GM12878 (cell line): Measurements from ENCODE around the gene CDC25C. TPM values are rescaled to one million over a fixed set of nuclear protein-coding genes. Genes with fewer than 3 reads are reported as not detected.
A peak's percentile ranks its signal among the peaks of the same experiment; 100 is the strongest.

ENCODE experiments used
- ATAC-seq: fragments of 200-7000 bp; cut with Tn5 transposase; 3 replicates; pipeline ENCODE4 v1.9.1; 2020; ENCODE audit warnings: mild to moderate bottlenecking, moderate library complexity
- BruUV-seq: library from RNA; stranded (reverse); fragments of 400-500 nt; replicated peaks from 2 replicates; lab custom pipeline; 2021; lab: Mats Ljungman, UMichigan
- CTCF ChIA-PET: fragments of 300-600 bp; sonication (Branson Sonifier 250); formaldehyde crosslinking; extraction: SDS; loops from one replicate; lab custom pipeline; 2021; ENCODE audit warnings: inconsistent platforms; lab: Yijun Ruan, JAX
- POLR2A ChIA-PET: fragments of 350-600 bp; formaldehyde crosslinking; extraction: SDS; loops from one replicate; lab custom pipeline; 2021; ENCODE audit warnings: inconsistent platforms; lab: Charles Lee
- RAD21 ChIA-PET: fragments of 300-600 bp; sonication (Branson Sonifier 250); formaldehyde crosslinking; loops from one replicate; lab custom pipeline; 2023; ENCODE audit warnings: antibody characterized with exemption; ENCODE audit not compliant: unreplicated experiment; lab: Charles Lee
- SMC1A ChIA-PET: fragments of 300-600 bp; sonication (Branson Sonifier 250); formaldehyde crosslinking; loops from one replicate; lab custom pipeline; 2023; ENCODE audit not compliant: unreplicated experiment, uncharacterized antibody; lab: Charles Lee
- DNase-seq: peaks from one replicate; pipeline ENCODE4 v3.0.0-alpha.2; 2011; ENCODE audit warnings: low read depth, low spot score
- FAIRE-seq: peaks from 3 replicates; lab custom pipeline; 2011; peaks lifted over from hg19 to GRCh38; lab: Jason Lieb, UNC
- H2AFZ ChIP-seq: 2 replicates; pipeline ENCODE4 v1.6.0; 2011; ENCODE audit warnings: low read depth, low read length, control low read depth; ENCODE audit not compliant: control insufficient read depth
- H3K27ac ChIP-seq: 2 replicates; pipeline ENCODE4 v1.5.1; 2011; ENCODE audit warnings: control low read depth; ENCODE audit not compliant: control insufficient read depth, insufficient read depth
- H3K27me3 ChIP-seq, 2 experiments: replicated peaks in 1 of 2; 2 replicates each; pipeline versions ENCODE4 v1.6.0 to v1.6.1; 2011; ENCODE audit warnings: low read length in 1 of 2; ENCODE audit not compliant: control insufficient read depth in 2 of 2, insufficient read depth in 2 of 2
- H3K36me3 ChIP-seq, 2 experiments: 2 replicates each; pipeline ENCODE4 v1.5.1; 2011; ENCODE audit warnings: low read length in 1 of 2; ENCODE audit not compliant: control insufficient read depth in 2 of 2, insufficient read depth in 2 of 2
- H3K4me1 ChIP-seq: 2 replicates; pipeline ENCODE4 v1.6.1; 2011; ENCODE audit warnings: mild to moderate bottlenecking, low read length, moderate library complexity, mixed read lengths; ENCODE audit not compliant: control insufficient read depth, insufficient read depth
- H3K4me2 ChIP-seq: 2 replicates; pipeline ENCODE4 v1.6.0; 2011; ENCODE audit warnings: control low read depth; ENCODE audit not compliant: control insufficient read depth, insufficient read depth
- H3K4me3 ChIP-seq: fragments of 200-600 bp; sonication (generic); 2 replicates; pipeline ENCODE4 v1.5.1; 2016
- H3K79me2 ChIP-seq: 2 replicates; pipeline ENCODE4 v1.6.0; 2011; ENCODE audit warnings: low read length; ENCODE audit not compliant: control insufficient read depth, insufficient read depth
- H3K9ac ChIP-seq: 2 replicates; pipeline ENCODE4 v1.8.0; 2011; ENCODE audit warnings: low read length, control low read depth, mixed read lengths; ENCODE audit not compliant: control insufficient read depth, insufficient read depth
- H3K9me3 ChIP-seq: replicated peaks from 3 replicates; pipeline ENCODE4 v1.5.1; 2011; ENCODE audit warnings: mild to moderate bottlenecking, low read length; ENCODE audit not compliant: control insufficient read depth, insufficient read depth
- H4K20me1 ChIP-seq: 2 replicates; pipeline ENCODE4 v1.6.0; 2011; ENCODE audit not compliant: control insufficient read depth, insufficient read depth
- BRCA1 ChIP-seq: IDR thresholded peaks from 2 replicates; pipeline ENCODE4 v1.6.1; 2011; ENCODE audit warnings: low read depth, low read length, improper control_type of control experiment
- CEBPB ChIP-seq, 2 experiments: fragments of 150-350 bp in 1 of 2; IDR thresholded peaks; 2 replicates each; pipeline ENCODE4 v1.6.1; 2012 to 2014; ENCODE audit warnings: low read depth in 2 of 2, low read length in 2 of 2, borderline replicate concordance in 1 of 2, inconsistent platforms in 1 of 2
- EP300 ChIP-seq, 2 experiments: fragments of 150-350 bp in 1 of 2; IDR thresholded peaks; 2 replicates each; pipeline ENCODE4 v1.6.1; 2011 to 2012; ENCODE audit warnings: low read depth in 2 of 2, low read length in 2 of 2, borderline replicate concordance in 1 of 2, improper control_type of control experiment in 1 of 2, inconsistent platforms in 1 of 2; ENCODE audit not compliant: control insufficient read depth in 1 of 2
- SREBF2 ChIP-seq: IDR thresholded peaks from 2 replicates; pipeline ENCODE4 v1.6.1; 2012; ENCODE audit warnings: mild to moderate bottlenecking, low read length
- WGBS: methylation state at CpG from one replicate; pipeline ENCODE4 v1.1.6; 2016; ENCODE audit warnings: low lambda C conversion rate; ENCODE audit not compliant: insufficient replicate concordance, insufficient coverage; ENCODE audit errors: missing lambda C conversion rate; 5-methylcytosine and 5-hydroxymethylcytosine counted together
- in situ Hi-C: fragments of 300-500 bp; cut with MboI; formaldehyde crosslinking; loops from 9 replicates; pipeline ENCODE4 v1.14.3; 2018; ENCODE audit warnings: mixed read lengths
- intact Hi-C: fragments of 100-400 bp; cut with micrococcal nuclease; formaldehyde crosslinking; loops from one replicate; pipeline ENCODE4 v1.14.2; 2022; ENCODE audit not compliant: unreplicated experiment
- polyA plus RNA-seq, 11 experiments: library from polyadenylated mRNA; depleted of rRNA in 4 of 11; unstranded in 6 of 11; stranded (reverse) in 5 of 11; fragments of >200 nt; fragmentation: Nextera tagmentation in 4 of 11; fragmentation: Illumina TruSeq in 1 of 11; extraction: Ambion mirVana in 4 of 11; extraction: Trizol in 1 of 11; gene quantifications; 1 replicate in 1 of 11; 2 replicates in 10 of 11; pipeline versions ENCODE4 v1.2.1 to v1.2.3, GENCODE V29; 2011 to 2016; ENCODE audit warnings: inconsistent platforms in 2 of 11, missing spikeins in 2 of 11, low read depth in 1 of 11
- total RNA-seq, 4 experiments: library from RNA; depleted of rRNA in 3 of 4; stranded (reverse); fragments of >200 nt in 3 of 4; fragmentation: Illumina TruSeq in 1 of 4; extraction: Trizol in 1 of 4; gene quantifications; 2 replicates each; pipeline versions ENCODE4 v1.2.1 to v1.2.3, GENCODE V29; 2013 to 2021
- TF ChIP-seq, protein P1 (sequence below), 3 experiments: IDR thresholded peaks in 2 of 3; conservative IDR thresholded peaks in 1 of 3; 2 replicates each; pipeline ENCODE4 v1.5.1; 2011; ENCODE audit warnings: low read depth in 3 of 3, low read length in 3 of 3, mild to moderate bottlenecking in 3 of 3, control low read depth in 2 of 3, moderate library complexity in 2 of 3, inconsistent platforms in 1 of 3, mixed read lengths in 1 of 3; ENCODE audit not compliant: control insufficient read depth in 2 of 3, insufficient read depth in 1 of 3; ENCODE audit errors: extremely low read depth in 1 of 3

CDC25C gene
- total and polyA plus RNA-seq, 10 of the 15 experiments (the other 5 are each of a cell fraction or from before 2014, with no cell fraction given) = 9.2 to 30.7 (median 14.9) TPM

DNA sequence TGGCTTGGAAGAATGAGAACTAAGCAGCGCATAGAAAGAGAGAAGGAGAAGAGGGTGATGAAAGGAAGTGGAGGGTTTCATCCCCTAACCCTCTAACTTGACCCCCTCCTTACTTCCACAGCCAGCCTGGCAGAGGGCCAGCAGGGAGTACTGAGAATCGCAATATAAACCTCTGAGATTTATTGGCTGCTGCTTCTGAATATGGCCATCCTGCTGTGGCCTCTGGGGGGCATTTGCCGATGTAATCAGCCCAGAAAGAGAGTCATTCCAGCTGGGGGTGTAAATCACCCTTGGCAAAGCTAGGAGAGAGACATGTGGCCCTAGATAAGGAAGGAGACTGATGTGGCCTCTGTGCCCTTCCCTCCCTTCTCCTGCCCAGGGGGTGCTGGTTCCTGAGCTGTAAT is 56.2 kb downstream of the CDC25C start:
- TF ChIP-seq EP300 (IDR thresholded peaks at IDR 0.05; ENCODE audit: borderline replicate concordance in 1 of 2, control insufficient read depth in 1 of 2, low read depth in 2 of 2, low read length in 2 of 2) = no peak
- no peak for TF ChIP-seq BRCA1
- TF ChIP-seq, protein P1, sequence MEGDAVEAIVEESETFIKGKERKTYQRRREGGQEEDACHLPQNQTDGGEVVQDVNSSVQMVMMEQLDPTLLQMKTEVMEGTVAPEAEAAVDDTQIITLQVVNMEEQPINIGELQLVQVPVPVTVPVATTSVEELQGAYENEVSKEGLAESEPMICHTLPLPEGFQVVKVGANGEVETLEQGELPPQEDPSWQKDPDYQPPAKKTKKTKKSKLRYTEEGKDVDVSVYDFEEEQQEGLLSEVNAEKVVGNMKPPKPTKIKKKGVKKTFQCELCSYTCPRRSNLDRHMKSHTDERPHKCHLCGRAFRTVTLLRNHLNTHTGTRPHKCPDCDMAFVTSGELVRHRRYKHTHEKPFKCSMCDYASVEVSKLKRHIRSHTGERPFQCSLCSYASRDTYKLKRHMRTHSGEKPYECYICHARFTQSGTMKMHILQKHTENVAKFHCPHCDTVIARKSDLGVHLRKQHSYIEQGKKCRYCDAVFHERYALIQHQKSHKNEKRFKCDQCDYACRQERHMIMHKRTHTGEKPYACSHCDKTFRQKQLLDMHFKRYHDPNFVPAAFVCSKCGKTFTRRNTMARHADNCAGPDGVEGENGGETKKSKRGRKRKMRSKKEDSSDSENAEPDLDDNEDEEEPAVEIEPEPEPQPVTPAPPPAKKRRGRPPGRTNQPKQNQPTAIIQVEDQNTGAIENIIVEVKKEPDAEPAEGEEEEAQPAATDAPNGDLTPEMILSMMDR (IDR thresholded peaks at IDR 0.05 in 2 of 3, conservative IDR thresholded peaks at IDR 0.05 in 1 of 3; ENCODE audit: control insufficient read depth in 2 of 3, extremely low read depth in 1 of 3, insufficient read depth in 1 of 3, low read depth in 3 of 3, low read length in 3 of 3) = no peak
- TF ChIP-seq SREBF2 = no peak
- TF ChIP-seq CEBPB (IDR thresholded peaks at IDR 0.05; ENCODE audit: borderline replicate concordance in 1 of 2, low read depth in 2 of 2, low read length in 2 of 2) = no peak
- Histone ChIP-seq H3K36me3 (no peaks in the 10 kb centered on the region), H4K20me1 (no peaks in the 10 kb centered on the region), H3K4me1 (no peaks in the 10 kb centered on the region; the same call in 1 of the 2 replicates), H2AFZ (no peak overlapping the region), H3K4me2 (no peak overlapping the region), H3K9ac (no peak overlapping the region), H3K9me3 (no peaks in the 10 kb centered on the region), H3K27me3 (peaks cover 0 to 2% of the 10 kb centered on the region in 2 experiments; a peak in 1 of 4 replicates), H3K79me2 (no peaks in the 10 kb centered on the region), H3K27ac (no peak overlapping the region), H3K4me3 (no peak overlapping the region)
- ATAC-seq (peak; percentile 32; the same call in 2 of the 3 replicates), DNase-seq (no peak), FAIRE-seq (no peak)
- RAD21 ChIA-PET = no interaction called here
- intact Hi-C loops = no loop called here
- WGBS = 67% methylated on average over 3 of the region's 3 CpGs
- CTCF ChIA-PET = interaction anchor here (1.5 kb wide), 1 partner anchor 20 kb away, joined by 3 read pairs; no protein-coding TSS in a partner anchor
- SMC1A ChIA-PET = no interaction called here
- in situ Hi-C loops = no loop called here
- POLR2A ChIA-PET = no interaction called here
- BruUV-seq = no TSS peak
